ENCODE measurements around the gene GALNT17.

GALNT17 gene

GRCh38 chr7:71511361-71511807, 379.4 kb downstream of the GALNT17 start:
- DNase-seq: no peak

- no peak for DNase-seq
Measured at GRCh38 chr7:71517940-71518699, 386.2 kb downstream of the GALNT17 start.

GRCh38 chr7:71518880-71519279, 386.9 kb downstream of the GALNT17 start:
- DNase-seq: no peak

DNA sequence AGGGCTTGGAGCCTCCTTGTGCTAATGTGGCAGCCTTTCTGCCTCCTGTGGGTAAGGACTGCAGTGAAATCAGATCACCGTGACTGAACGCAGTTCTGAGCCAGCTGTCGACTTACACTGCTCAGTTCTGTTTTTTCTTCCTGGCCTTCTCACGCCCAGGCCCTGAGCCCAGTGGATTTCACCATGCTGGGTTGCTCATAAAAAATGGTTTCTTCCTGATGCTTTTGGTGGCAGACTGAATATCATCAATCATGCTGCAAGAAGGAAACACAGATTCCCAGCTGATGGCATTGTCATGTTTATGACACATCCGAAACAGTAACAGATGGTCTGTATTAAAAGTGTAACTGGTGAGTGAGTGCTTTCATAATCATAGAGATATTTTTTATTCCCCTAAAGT, 389.6 kb downstream of the GALNT17 start:
- no peak for DNase-seq

DNA sequence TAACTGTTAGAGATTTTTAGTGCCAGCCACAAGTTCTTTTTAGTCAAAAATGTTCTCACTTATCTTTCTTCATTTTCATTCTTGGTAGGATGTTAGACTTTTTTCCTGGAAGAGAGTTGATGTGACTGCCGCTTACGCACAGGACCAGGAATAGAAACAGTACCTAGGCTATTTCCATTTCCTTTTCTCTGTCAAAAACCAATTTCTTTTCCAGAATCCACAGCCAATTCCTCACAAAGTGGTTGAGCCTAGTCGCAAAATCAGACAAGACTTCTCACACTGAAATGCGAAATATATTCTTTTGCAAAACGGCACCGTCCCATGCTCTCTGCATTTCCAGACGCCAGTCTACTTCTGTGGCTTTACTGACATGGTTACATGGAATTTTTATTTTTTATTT, 394.2 kb downstream of the GALNT17 start:
- DNase-seq: no peak

- no peak for DNase-seq
Measured at GRCh38 chr7:71527213-71527612, 395.3 kb downstream of the GALNT17 start.

DNA sequence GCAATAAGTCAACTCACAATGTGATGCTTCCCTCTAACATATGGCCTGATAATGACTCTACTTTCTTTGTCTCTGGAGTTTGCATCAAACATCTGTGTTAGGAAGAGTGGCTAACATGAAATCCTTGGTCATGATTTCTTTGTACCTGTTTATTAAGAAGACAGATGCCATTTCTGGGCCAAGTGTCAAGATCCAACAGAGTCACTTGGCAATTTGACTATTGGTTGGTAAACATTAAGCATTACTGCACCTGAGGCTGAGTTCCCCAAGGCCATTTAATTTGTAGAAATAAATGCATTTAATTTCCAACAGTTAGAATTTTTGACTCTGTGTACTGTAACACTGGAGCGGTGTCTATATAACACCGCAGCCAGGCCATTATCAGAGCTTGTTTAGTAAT, 403.7 kb downstream of the GALNT17 start:
- no peak for DNase-seq

DNA sequence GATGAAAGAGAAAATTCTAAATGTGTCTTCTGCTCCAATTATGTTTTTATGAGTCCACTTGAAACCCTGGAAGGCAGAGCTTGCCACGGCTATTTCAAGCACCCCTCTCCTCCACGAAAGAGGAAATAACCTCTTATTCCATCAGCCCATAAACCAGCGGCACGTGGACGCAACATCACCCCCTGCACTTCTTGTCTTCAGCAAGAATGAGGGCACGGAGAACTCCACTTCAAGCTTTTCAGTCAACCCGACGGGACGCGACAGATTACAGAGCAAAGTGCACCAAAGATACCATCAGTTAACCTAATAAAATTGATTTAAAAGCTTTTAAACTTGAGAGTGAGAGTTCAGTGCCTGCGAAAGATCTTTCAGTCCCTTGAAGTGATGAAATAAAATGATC, 406.3 kb downstream of the GALNT17 start:
- DNase-seq: no peak

GRCh38 chr7:71539615-71540014, 407.7 kb downstream of the GALNT17 start:
- no peak for DNase-seq

DNA sequence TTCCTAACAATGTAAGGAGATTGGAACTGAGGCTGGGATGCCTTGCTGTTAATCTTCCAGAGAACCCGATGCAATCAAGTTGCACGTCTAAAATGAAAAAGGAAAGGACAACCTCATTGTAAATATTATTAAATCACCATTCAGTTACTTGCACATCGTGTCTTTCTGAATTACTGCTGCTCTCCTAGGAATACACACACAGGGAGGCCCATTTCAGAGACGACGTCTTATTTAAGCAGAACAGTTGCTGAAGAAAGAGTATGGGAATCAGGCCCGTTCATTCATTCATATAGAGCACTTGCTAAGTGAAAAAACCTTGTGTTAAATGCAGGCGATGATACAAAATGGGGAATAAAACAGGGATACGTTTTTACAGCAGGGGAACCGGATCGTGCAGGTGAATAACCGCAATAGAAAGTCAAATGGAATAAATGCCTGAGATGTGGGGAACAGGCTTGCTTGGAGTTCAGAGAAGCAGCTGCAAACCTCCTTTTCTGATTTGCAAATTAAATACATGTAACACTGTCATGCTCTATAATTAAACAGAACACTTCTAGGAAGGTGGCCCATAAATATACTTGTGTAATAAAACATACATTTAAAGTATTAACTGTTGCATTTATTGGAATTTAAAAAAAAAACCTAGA, 409.9 kb downstream of the GALNT17 start:
- no peak for DNase-seq

GRCh38 chr7:71543396-71543795, 411.5 kb downstream of the GALNT17 start:
- DNase-seq: no peak

- no peak for DNase-seq
Measured at GRCh38 chr7:71544816-71545215, 412.9 kb downstream of the GALNT17 start.

GRCh38 chr7:71547426-71547825, 415.5 kb downstream of the GALNT17 start:
- DNase-seq: no peak

- no peak for DNase-seq
Measured at GRCh38 chr7:71548746-71549145, 416.8 kb downstream of the GALNT17 start.

- no peak for DNase-seq
Measured at GRCh38 chr7:71553306-71553705, 421.4 kb downstream of the GALNT17 start.

DNA sequence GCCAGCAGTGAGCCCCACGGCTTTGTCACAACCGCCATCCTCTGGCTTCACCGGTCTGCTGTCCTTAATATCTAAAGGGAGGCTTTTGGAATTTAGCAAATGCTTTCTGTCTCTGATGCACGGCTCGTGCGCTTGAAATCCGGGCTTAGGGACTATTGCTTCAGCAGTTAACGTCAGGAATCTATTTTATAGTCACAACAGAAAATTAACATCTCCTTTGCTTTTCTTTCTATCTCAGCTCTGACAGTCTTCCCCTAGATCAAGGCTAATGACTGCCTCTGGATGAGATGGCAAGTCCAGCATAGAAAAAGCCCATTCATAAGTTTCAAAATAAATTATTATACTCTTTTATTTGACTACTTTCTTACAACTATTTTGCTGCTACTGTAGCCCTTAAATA, 423.8 kb downstream of the GALNT17 start:
- no peak for DNase-seq

GRCh38 chr7:71558806-71559613, 427.1 kb downstream of the GALNT17 start:
- no peak for DNase-seq

- DNase-seq: no peak
Measured at GRCh38 chr7:71560354-71560995, 428.5 kb downstream of the GALNT17 start.

DNA sequence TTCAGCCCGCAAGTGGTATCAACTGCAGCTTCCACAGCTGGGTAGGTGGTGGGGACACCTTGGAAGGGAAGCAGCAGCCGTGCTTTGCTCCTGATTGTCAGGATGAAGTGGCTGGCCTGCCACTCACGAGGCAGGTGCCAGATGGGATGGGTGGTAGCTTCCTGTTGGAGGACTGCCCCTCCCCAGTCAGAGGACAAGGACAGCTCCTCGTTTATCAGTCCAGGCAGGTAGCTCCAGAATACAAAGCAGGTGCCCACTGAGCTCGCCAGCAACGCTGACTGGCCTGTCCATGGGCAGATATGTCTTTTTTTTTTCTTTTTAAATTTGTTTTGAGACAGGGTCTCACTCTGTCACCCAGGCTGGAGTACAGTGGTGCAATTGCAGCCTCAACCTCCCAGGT, 431.3 kb downstream of the GALNT17 start:
- no peak for DNase-seq

- no peak for DNase-seq
Measured at GRCh38 chr7:71566376-71566775, 434.4 kb downstream of the GALNT17 start.

DNA sequence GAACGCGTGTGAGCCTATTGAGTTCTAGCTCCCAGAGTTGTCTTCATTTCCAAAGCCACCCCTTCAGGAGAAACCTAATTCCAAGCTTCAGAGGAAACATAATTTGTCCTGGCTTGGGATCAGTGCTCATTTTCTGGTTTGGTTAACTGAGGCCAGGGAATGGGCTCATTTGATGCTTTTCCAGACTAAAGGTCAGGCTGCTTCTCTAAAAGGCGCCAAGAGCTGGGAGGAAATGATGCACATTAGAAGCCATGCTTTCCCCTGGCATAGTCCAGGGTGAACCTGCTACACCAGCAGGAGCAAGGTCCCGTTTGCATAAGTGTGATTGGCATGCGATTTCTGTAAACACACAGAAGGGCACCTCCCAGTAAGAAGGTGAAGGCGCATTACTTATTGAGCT, 435.0 kb downstream of the GALNT17 start:
- no peak for DNase-seq

DNA sequence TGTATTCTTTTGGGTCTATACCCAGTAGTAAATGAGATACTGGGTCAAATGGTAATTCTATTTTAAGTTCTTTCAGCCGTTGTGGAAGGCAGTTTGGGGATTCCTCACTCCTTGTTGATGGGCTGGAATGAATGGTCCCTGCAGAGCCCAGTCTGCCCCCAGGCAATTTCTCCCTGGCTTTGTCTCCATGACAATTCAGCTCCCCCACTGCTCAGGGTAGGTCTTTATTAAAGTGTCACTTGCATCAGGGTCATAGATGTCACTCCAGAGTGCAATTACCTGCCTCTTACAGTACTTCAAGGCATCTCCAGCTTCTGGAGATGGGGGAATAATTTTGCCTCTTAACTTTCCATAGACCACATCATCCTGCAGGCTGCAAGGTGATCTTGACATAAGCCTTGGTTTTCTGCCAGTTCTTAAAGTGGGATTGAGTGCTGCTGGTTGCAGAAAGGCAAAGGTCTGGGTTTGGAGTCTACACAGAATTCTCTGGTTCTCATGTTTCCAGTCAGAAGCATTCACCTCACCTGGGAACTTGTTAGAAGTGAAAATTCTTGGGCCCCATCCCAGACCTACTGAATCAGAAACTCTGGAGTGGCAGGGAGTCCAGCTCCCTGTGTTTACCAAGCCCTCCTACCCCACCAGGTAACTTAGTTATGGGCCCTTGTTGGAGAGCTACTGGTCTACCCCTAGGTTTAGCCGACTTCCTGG, 442.4 kb downstream of the GALNT17 start:
- no peak for DNase-seq

GRCh38 chr7:71580027-71580426, 448.1 kb downstream of the GALNT17 start:
- no peak for DNase-seq
